Testis (tissue), 2 donors: ENCODE data around the gene DTNB.

Experiments used
- POLR2A ChIP-seq: fragments of 450-650 bp; IDR thresholded peaks from one replicate; pipeline ENCODE4 v1.6.1; 2017; ENCODE audit warnings: antibody characterized with exemption, mild to moderate bottlenecking, moderate library complexity
- TF ChIP-seq, protein P1 (sequence below), 3 experiments: fragments of 450-650 bp in 2 of 3; fragments of 200-600 bp in 1 of 3; sonication (generic) in 1 of 3; IDR thresholded peaks; one replicate each; pipeline ENCODE4 v1.5.1; 2016 to 2019; ENCODE audit warnings: antibody characterized with exemption in 3 of 3, mild to moderate bottlenecking in 2 of 3, moderate library complexity in 1 of 3

DNA sequence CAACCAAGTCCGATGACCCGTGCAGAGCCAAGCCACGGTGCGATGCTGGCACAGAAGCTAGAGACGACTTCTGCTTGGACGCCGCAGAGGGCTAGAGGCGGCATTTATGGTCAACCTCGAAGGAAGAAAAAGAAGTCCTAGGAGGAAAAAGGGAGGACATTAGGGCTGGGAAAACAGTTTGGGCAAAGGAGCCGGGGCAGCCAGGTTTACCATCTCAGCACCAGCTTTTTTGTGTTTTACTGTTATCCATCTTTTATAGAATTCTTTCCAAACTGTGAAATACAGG is 643 bp upstream of the DTNB start:
- TF ChIP-seq, protein P1, sequence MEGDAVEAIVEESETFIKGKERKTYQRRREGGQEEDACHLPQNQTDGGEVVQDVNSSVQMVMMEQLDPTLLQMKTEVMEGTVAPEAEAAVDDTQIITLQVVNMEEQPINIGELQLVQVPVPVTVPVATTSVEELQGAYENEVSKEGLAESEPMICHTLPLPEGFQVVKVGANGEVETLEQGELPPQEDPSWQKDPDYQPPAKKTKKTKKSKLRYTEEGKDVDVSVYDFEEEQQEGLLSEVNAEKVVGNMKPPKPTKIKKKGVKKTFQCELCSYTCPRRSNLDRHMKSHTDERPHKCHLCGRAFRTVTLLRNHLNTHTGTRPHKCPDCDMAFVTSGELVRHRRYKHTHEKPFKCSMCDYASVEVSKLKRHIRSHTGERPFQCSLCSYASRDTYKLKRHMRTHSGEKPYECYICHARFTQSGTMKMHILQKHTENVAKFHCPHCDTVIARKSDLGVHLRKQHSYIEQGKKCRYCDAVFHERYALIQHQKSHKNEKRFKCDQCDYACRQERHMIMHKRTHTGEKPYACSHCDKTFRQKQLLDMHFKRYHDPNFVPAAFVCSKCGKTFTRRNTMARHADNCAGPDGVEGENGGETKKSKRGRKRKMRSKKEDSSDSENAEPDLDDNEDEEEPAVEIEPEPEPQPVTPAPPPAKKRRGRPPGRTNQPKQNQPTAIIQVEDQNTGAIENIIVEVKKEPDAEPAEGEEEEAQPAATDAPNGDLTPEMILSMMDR (IDR thresholded peaks at IDR 0.05): no peak
- no peak for TF ChIP-seq POLR2A
